GM21528 (cell line): ENCODE measurements around the gene VSX1.

Experiments used
- ATAC-seq: cut with Tn5 transposase; IDR thresholded peaks from one replicate; pipeline ENCODE4 v1.9.1; 2021; ENCODE audit warnings: mild to moderate bottlenecking, moderate library complexity; ENCODE audit not compliant: unreplicated experiment, low FRiP score

The VSX1 gene

GRCh38 chr20:25067102-25067987, 14.6 kb downstream of the VSX1 start:
- ATAC-seq = no peak

- ATAC-seq = no peak
These were observed 15.6 kb downstream of the VSX1 start for GRCh38 chr20:25066386-25066785.

- no peak for ATAC-seq
These were observed 16.2 kb downstream of the VSX1 start for GRCh38 chr20:25065625-25066338.

GRCh38 chr20:25065072-25065624, 16.8 kb downstream of the VSX1 start:
- ATAC-seq = no peak

GRCh38 chr20:25064561-25065071, 17.3 kb downstream of the VSX1 start:
- ATAC-seq = no peak

GRCh38 chr20:25063981-25064380, 18.0 kb downstream of the VSX1 start:
- no peak for ATAC-seq

- ATAC-seq = no peak
These were observed 18.4 kb downstream of the VSX1 start for GRCh38 chr20:25063546-25063945.

GRCh38 chr20:25062841-25063240, 19.1 kb downstream of the VSX1 start:
- no peak for ATAC-seq

- ATAC-seq = no peak
These were observed 20.0 kb downstream of the VSX1 start for GRCh38 chr20:25061821-25062530.

DNA sequence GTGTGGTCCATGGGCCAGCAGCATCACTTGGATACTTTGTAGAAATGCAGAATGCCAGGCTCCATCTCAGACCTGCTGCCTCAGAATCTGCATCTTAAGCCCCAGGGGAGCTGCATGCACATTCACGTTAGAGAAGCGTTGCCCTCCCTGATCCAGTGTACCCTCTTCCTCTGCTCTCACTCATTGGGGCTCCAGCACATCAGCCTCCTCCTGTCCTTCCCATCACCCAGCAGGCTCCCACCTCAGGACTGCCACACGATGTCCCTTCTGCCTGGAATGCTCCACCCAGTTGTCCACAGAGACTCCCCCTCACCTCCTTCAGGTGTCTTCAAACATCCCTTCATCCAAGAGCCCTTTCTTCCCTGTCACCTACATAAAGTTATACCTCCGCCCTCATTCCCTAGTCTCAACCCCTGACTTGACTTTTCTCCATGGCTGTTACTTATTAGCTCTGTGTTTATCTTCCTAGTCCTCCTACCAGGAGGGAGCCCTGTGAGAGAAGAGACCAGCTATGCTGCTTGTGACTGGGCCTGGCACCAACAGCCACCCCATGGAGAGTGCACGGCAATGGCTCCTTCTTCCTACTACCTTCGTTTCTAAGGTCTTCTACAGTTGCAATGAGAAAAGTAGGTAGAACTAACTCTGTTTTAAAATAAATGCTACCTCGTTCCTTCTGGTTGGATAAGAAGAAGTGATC, 20.7 kb downstream of the VSX1 start:
- ATAC-seq = no peak

DNA sequence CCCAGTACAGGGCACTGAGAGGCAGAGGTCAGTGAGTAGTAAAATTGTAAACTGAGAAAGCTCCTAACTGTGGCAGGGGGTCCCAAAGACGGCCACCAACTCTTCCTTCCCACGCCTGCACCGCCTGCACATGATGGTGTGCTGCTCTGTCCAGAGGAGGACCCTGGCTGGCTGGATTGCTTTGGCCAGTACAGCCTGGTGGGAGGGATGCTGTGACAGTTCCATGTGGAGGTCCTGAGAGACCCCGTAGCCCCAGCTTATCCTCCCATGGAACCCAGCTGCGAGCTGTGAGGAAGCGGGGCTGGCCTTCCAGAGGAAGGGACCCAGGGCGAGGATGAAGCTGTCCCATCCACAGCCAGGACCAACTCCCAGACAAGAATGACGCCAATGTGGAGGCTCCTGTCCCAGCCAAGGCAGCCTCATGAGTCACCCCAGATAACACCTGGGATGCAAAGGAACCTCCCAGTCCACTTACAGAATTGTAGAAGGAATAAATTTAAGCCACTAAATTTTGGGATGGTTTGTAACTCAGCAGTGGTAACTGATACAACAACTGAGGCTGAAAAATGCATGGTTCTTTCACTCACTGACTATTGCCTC, 22.0 kb downstream of the VSX1 start:
- no peak for ATAC-seq

- no peak for ATAC-seq
These were observed 22.8 kb downstream of the VSX1 start for GRCh38 chr20:25058847-25059810.

DNA sequence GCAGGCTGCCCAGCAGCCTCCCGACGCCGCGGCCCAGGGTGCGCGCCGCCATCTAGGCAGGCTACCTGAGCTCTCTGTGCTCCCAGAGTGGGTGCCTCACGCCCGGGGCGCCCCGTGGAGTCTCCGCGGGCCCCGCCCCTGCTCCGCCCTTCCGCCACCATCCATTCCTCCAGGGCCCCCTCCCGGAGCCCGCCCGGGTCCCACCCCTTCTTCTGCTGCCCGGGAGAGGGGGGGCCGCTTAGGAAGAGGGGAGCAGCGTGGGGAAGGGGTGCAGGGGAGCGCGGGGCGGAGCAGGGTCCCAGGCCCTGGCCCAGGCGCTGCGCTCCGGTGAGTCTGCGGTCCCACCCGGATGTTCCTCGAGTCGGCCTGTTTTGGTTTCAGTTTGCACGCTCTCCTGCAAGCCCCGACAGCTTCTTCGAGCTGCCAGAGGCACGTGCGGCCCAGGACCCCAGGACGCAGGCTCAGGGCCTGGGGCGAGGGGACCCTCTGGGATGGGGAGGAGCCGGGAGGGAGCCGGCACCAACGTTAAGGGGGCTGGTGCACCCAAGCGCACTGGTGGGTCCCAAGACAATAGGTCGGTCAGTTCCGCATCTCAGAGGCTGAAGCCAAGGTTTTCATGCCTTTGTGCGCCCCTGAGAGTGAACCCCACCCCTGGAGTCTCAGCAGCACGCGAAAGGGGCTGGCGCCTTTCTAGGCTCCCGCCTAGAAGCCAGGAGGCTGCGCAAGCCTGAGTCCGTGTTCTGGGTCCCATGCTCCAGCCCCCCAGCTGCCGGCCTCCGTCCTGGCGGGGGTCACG, 23.7 kb downstream of the VSX1 start, which contains the start of gene ACSS1:
Gene ACSS1 (minus strand): TSS at position 89 of the 796 bp plus-strand sequence. CDS start 37 bp downstream, at position 52.
- ATAC-seq = peak; percentile 70

- ATAC-seq = peak; percentile 35
These were observed 24.5 kb downstream of the VSX1 start for GRCh38 chr20:25057234-25058050.

GRCh38 chr20:25056690-25057233, 25.2 kb downstream of the VSX1 start:
- no peak for ATAC-seq

DNA sequence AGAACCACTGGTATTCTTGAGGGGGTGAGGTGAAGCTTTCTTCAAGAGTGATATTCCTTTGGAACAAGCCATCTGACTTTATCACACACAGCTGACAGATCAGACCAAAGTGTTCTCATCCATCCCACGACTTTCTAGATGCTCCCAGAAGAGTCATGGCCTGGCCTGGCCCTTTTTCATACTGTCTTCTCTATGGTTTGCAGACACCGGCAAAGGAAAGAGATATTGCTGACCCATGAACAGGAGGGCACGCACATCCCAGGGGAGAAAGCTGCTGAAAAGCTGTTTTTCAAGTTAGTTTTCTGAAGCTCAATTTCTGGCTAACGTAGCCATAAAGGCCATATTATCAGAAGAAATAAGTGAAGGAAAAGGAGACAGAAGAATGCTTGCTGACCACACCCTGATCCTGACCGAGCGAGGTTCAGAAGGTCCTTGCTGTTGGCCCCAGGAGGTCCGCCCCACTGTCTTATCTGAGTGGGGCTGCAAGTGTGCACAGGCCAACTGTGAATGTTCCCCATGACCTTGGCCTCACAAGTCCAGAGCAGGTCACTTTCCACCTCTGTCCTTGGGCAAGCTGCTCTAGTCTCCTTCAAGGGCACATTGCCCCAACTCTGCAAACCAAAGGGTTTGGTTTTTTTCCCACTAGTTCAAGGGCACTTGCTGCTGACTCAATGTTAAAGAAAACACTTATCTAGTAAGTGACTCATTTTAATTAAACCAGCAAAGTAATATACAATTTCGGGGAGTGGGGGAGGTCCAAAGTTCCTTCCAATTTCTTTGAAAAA, 26.0 kb downstream of the VSX1 start:
- no peak for ATAC-seq
